HG03196 (cell line): ENCODE data around the gene STEAP2.
"Not testable (repeated sequence)": the region's sequence is repeated elsewhere in the genome, so short reads cannot be mapped to it uniquely, and the experiment has no call there.

Source experiments
- ATAC-seq: cut with Tn5 transposase; IDR thresholded peaks from one replicate; pipeline ENCODE4 v1.9.1; 2021; ENCODE audit not compliant: unreplicated experiment

The STEAP2 gene

DNA sequence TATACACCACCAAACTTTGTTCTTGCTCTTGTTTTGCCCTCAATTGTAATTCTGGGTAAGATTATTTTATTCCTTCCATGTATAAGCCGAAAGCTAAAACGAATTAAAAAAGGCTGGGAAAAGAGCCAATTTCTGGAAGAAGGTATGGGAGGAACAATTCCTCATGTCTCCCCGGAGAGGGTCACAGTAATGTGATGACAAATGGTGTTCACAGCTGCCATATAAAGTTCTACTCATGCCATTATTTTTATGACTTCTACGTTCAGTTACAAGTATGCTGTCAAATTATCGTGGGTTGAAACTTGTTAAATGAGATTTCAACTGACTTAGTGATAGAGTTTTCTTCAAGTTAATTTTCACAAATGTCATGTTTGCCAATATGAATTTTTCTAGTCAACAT is 20.9 kb downstream of the STEAP2 start:
- no peak for ATAC-seq

DNA sequence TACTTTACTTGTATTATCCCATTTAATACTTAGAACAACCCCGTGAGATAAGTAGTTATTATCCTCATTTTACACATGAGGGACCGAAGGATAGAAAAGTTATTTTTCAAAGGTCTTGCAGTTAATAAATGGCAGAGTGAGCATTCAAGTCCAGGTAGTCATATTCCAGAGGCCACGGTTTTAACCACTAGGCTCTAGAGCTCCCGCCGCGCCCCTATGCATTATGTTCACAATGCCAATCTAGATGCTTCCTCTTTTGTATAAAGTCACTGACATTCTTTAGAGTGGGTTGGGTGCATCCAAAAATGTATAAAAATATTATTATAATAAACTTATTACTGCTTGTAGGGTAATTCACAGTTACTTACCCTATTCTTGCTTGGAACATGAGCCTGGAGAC is 22.0 kb downstream of the STEAP2 start:
- no peak for ATAC-seq

DNA sequence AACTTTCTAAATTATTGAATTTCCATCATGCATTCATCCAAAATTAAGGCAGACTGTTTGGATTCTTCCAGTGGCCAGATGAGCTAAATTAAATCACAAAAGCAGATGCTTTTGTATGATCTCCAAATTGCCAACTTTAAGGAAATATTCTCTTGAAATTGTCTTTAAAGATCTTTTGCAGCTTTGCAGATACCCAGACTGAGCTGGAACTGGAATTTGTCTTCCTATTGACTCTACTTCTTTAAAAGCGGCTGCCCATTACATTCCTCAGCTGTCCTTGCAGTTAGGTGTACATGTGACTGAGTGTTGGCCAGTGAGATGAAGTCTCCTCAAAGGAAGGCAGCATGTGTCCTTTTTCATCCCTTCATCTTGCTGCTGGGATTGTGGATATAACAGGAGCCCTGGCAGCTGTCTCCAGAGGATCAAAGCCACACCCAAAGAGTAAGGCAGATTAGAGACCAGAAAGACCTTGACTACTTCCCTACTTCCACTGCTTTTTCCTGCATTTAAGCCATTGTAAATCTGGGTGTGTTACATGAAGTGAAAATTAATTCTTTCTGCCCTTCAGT is 25.3 kb downstream of the STEAP2 start:
- no peak for ATAC-seq

DNA sequence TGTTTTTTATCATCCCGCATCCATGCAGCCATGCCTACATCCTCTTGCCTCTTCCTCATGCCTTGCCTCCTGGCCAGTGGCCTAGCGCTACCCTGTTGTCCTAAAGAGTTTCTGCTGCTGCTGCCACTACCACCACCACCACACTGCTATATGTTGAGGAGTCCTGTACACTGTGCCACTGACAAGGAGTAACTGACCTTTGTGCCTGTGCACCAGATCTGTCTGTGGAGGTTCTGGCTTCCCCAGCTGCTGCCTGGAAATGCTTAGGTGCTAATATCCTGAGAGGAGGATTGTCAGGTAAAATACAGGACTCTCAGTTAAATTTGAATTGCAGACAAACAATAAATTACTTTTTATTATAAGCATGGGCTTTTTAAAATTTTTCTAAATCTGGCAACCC is 26.5 kb downstream of the STEAP2 start:
- no peak for ATAC-seq

DNA sequence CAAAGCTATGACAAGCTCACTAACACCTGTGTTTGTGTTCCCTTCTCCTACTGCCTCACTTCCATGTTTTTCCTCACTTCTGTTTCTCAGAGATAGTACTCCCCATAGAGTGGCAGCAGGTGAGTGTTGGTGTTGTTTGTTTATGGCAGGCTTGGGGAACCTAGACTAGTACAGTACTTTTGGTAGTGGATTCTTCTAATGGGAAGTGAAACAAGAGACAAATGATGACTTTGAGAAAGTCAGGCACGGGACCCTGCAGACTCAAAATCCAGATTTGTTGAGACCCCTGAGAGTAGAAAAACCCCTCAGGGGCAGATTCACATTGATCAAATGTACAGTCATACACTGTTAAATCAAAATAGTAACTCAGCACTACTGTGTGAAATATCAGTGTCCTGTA is 27.0 kb downstream of the STEAP2 start:
- ATAC-seq: no peak

DNA sequence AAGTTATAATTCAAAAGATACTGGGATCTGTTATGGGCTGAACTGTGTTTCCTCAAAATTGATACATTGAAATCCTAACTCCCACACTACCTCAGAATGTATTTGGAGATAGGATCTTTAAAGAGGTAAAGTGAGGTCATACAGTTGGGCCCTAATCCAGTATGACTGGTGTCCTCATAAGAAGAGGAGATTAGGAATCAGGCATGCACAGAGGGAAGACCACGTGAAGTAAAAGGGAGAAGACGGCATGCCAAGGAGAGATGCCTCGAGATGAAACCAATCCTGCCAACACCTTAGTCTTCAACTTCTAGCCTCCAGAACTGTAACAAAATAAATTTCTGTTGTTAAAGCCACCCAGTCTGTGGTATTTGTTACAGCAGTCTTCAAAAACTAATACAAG is 27.5 kb downstream of the STEAP2 start:
- no peak for ATAC-seq

DNA sequence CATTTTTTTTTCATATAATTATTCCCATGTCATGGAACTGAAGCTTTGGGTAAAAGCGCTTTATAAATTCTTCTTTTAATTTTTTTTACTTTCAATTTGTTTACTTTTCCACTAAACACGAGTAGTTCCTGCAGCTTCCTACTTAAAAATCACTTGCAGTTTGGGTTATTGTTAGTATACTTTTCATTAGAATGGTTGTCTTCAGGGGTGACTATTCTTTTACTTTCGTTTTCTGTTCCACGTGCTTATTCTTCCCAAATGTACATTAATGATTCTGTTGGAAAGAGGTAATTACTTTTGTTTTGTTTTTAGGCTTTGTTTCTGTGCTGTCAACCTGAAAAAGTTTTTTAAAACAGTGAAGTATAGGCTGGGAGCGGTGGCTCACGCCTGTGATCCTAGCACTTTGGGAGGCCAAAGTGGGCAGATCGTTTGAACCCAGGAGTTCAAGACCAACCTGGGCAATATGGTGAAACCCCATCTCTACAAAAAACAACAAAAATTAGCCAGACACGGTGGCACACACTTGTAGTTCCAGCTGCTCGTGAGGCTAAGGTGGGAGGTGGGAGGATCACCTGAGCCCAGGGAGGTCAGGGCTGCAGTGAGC is 28.2 kb downstream of the STEAP2 start:
- ATAC-seq: no peak

DNA sequence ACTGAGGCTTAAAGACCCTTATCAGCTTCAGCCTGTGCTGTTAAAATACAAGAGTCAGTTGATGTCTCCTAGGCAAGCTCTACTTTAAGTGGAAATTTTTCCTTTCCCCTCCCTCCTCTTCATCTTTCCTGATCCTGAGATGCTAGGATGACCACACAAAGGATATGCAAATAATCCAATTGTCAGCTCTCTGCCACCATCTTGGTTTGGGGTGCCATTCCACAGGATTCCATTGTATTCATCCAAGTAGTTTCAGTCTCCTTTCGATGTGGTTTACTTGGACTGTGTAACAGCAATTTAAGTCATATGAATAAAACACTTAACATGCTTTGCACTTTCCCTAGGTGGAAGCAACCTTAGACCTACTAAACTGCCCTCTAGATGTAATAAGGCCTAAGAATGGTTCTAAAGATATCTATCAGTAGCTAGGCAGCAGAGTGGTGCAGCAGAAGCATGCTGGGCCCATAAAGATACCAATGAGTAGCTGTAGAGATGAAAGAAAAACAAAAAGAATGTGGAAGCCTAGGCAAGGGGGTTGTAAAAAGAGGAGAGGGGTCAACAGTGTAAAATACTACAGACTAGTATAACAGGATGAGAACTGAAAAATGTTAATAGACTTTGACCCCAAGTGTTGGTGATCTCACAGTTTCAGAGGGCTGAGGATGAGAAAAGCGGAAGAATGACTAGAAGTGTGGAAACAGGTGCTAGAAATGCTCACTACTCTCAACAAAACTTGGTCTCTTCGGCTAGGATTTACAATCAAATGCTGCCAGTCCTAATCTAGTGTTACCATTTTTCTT is 31.0 kb downstream of the STEAP2 start:
- ATAC-seq: peak; percentile 55

DNA sequence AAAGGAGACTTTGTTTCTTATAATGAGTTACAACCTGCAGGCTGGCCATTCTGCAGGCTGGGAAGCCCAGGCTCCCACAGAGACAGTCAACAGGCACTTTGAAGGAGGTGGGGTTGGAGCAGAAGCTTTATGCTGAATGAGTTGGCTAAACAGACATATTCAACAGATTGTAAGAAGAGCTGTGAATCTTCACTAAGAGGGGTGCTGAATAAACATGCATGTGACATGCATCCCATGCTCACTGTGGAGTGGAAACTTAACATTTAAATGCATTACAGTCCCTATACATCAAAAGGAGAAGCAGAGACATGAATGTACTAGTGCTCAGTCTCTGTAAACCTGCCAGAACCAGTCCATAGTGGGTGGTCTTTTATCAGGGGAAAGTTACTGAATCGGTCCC is 32.0 kb downstream of the STEAP2 start:
- ATAC-seq: no peak

DNA sequence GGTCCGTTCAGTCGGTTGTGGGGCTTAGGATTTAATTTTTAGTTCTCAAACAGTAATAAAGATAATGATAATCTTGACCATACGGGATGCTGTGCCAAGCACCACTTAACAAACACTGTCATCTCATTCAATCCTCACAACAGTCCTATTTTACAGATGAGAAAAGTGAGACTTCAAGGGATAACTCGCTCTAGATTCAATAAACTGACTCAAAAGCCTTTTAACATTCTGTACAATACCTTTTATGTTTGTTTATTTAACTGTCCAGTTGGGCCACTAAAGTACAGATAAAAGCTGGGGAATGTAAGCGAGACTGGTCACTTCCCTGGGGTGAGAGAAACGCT is 33.0 kb downstream of the STEAP2 start:
- ATAC-seq: peak; percentile 4

DNA sequence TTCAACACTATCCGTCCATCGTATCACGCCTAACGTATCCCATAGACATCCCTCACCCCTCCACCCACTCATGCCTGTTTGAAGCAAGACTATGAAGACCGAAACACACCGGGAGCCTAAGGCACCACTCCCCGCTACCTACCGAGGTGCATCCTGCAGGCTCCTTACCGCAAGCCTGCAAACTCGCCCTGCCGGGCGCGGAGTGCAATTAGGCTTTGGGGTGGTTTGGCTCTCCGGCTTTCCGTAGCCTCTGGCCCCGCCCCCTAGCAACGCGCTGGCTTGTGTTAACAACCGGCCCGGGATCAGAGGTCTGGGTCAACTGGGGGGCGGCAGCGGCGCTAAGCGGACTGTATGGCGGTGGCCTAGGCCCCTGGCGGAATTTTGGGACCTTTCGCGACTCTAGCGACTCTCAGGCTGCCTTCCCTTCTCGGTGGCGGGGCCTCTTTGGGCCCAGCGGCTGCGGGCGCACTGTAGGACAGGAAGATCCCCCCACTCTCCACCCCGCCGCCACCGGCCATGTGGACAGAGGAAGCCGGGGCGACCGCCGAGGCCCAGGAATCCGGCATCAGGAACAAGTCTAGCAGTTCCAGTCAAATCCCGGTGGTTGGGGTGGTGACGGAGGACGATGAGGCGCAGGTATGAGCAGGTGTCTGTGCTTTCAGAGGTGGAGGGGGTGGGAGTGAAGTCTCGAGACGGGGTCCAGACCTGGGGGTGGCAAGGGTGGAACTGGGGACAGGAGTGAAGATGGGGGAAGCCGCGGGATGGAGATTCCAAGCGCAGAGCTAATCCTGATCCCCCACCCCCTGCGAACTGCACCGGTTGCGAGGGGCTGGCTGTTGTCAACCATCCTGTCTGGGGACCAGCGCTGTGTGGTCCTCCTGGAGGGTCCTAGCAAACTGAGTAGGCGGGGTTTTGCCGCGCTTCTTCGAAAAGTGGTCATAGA is 33.6 kb downstream of the STEAP2 start, which contains the start of gene CFAP69:
TSS of gene CFAP69 (plus strand) at position 266 of the 943 bp plus-strand sequence. CDS start at position 517, 251 bp downstream.
- ATAC-seq: peak; percentile 91

DNA sequence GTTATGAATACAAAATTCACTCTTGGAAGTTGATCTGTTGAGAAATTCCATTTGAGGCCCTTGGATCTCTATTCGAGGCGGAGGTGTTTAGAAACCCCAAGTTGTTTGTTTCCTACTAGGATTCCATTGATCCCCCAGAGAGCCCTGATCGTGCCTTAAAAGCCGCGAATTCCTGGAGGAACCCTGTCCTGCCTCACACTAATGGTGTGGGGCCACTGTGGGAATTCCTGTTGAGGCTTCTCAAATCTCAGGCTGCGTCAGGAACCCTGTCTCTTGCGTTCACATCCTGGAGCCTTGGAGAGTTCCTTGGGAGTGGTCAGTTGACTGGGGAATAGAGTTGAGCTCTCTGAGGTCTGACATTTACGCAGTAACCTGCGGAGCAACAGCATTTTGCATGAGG is 34.6 kb downstream of the STEAP2 start:
- ATAC-seq: no peak

DNA sequence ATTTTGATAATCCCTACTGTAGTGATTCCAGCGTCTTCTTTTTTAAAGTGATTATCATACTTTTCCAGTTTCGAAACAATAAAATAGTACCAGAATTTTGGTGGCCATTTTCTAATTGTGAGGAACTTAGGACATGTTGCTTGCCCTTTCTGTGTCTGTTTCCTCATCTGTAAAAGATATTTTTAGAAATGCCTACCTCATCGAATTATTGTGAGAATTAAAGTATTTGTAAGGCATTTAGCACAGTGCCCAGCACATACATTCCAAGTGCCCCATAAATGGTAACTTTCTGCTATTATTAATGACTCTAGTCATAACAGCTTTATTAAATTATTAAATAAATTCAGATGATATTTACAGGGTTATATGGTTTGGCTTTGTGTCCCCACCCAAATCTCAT is 37.2 kb downstream of the STEAP2 start:
- ATAC-seq: no peak

DNA sequence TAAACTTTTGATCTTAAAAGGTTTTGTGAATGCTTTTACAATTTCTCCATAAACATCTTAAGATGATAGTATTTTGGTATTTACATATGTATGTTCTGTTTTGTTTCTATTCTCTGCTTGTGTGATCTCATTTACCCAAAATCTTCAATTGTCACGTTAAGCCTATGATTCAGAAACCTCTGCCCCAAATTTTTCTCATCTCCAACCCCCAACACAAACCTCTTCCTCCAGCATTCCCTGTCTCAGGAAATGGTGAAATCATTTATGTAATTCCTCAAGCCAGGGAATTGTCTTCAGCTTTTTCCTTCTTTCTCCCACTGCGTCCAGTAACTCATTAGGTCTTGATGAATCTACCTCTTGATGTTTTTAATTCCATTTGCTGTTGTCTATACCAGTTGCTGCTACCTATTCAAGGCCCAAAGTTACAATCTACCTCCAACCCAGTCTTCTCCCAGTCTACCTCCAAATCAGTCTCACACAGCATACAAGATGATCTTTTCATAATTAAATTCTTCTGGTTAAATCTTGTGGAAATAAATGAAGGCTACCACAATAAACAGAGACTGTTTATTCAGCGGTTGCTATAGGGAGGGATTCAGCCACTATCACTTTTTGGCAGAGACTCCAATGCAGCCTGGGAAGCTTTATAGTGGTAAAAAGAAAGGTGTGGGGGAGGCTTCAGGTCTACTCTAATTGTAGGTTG is 39.2 kb downstream of the STEAP2 start:
- no peak for ATAC-seq

DNA sequence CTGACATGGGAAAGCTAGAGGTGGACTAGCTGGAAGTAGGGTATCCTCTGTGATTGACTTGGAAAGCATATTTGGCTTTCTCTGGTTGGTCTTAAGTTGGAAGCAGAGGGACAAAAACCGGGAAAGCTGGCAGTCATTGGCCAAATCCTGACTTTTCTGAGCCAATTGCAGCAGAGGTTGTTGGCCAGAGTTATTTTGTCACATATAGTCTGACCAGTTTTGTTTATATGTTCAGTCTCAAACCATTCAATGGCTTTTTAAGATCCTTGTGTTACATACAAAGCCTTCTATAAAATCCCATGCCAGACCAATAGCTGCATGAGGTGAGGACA is 39.7 kb downstream of the STEAP2 start:
- ATAC-seq: no peak

DNA sequence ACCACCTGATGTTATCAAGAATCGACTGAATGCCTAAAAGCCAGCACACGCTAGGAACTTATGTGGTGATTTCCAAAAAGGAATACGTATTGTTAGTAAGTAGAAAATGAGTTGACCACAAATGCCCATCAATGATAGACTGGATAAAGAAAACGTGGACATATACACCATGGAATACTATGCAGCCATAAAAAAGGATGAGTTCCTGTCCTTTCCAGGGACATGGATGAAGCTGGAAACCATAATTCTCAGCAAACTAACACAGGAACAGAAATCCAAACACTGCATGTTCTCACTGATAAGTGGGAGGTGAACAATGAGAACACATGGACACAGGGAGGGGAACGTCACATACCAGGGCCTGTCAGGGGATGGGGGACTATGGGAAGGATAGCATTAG is 44.5 kb downstream of the STEAP2 start:
- ATAC-seq: not testable (repeated sequence)

DNA sequence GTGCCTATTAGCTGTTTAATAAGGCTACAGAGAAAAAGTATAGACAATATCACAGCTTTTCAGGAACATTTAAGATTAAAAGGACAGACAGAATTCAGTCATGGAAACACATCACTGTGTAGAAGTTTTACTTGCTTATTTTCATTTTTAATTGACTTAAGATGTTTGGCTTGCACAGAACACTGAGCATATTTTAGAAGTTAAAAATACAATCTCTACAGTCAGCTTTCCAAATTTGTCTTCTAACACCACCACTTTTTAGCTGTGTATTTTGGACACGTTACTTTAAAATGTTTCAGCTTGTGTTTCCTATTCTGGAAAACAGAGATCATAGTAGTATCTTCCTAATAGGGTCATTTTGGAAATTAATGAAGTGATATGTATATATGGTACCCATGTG is 45.2 kb downstream of the STEAP2 start:
- ATAC-seq: no peak

DNA sequence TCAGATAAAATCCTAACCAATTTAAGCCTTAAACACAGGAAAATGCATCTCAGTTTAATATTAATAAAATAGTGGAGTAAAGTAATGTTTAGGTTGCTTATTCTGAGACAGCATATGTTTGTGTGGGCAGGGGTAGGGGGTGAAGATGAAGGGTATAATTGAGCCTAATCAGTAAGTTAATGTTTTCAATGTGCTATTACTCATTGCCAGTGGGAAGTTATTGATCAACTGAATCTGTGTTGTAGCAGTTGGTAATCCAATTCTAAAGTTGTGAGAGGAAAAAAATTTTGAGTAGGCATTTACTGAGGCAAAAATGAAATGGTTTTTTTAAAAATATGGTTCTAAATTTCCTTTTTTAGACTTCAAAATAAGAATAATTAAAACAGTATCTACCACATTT is 49.9 kb downstream of the STEAP2 start:
- ATAC-seq: no peak

DNA sequence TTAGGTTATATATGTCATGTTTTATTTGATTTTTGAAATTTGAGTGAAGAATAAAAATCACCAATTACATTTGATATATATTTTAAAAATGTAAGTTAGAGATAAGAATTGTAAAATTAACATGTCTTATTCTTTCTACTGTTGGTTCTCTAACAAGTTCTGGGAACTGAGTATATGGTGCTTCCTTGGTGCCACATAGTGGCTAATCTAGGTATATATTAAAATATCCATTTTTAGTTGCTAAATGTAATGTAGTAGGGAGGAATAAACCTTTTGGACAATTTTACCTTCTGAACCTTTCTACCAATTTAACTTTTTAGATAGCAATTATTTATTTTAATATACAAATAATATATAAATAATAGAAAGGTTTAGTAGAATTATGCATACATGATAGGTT is 50.9 kb downstream of the STEAP2 start:
- peak; percentile 60 for ATAC-seq

DNA sequence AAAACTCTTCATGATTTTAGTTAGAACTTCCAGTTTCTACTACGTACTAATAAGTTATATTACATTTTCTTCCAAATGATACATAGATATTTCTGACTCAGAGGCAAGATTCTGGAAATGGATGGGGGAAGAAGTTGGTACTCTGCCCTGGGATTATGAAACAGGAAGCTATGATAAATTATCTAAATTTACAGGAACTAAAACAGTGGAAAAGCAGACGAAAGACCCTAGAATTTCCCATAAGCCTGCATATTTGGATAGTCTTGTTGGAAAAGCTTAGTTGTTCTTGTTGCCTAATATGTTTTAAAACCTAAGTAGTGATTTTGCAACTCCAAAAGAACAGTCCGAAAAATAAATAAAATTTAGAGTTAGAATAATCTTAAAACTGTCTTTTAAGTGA is 55.3 kb downstream of the STEAP2 start:
- no peak for ATAC-seq
